Inflammatory macrophage treated with lipopolysaccharide for 4 hours (primary cell): ENCODE data around the gene TMEM17.

Experiments used
- DNase-seq: peaks from one replicate; pipeline ENCODE4 v3.0.0-alpha.2; 2020

Gene TMEM17

DNA sequence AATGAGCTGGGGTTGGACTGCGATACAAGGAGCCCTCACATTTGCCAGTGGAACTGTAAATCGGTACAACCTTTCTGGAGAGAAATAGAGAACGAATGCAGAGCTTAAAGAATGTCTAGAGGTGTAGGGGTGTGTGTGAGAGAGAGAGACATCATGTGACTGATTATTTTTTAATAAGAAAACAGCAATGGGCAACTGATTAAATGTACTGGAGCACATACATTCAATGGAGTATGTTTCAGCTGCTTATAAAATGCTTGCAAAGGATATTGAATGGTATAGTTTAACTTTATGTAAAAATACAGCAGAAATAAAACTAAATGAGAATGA, 391 bp upstream of the TMEM17 start:
- no peak for DNase-seq

GRCh38 chr2:62505109-62505749, 766 bp downstream of the TMEM17 start:
- DNase-seq, result no peak

- no peak for DNase-seq
Measured at GRCh38 chr2:62504657-62505056, 1.3 kb downstream of the TMEM17 start.

- no peak for DNase-seq
Measured at GRCh38 chr2:62501794-62502500, 4.0 kb downstream of the TMEM17 start.

DNA sequence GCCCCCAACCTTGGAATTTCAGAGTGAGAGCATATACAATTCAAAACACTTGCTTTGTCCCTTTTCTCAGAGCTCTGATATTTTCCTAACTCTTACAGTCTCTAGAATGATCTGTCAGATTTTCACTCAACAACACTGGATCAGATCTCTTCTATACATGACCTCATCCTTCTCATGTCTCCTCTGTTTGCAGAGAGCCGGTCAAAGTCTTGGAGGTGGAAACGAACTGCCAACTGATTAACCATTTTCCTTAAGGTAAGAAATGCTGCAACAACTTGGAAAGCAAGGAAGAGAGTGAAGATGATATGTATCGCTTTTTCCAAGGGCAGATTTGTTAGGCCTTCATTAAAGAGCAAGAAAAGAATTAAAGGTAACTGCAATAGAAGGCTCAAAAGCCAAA, 4.9 kb downstream of the TMEM17 start:
- no peak for DNase-seq

GRCh38 chr2:62499430-62500060, 6.5 kb downstream of the TMEM17 start:
- DNase-seq, result no peak

GRCh38 chr2:62498739-62499138, 7.3 kb downstream of the TMEM17 start:
- no peak for DNase-seq

DNA sequence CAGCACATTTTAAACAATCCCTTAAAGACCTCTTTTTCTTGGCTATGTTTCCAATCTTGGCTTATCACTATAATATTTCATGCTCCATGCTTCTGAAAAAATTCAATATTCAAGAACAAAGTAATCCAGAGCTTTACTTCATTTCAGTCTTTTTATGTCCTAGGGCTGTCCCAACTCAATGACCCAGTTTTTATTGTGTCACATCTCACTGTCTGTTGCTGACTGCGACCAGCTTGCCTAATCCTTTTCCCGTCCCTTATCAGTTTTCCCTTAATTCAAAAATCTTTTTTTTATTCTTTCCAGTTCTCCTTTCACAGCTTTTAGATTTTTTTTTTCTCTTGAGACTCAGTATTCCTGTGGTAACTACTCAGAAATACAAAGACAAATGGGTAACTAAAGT, 10.2 kb downstream of the TMEM17 start:
- no peak for DNase-seq

GRCh38 chr2:62492048-62492447, 13.9 kb downstream of the TMEM17 start:
- DNase-seq, result no peak

DNA sequence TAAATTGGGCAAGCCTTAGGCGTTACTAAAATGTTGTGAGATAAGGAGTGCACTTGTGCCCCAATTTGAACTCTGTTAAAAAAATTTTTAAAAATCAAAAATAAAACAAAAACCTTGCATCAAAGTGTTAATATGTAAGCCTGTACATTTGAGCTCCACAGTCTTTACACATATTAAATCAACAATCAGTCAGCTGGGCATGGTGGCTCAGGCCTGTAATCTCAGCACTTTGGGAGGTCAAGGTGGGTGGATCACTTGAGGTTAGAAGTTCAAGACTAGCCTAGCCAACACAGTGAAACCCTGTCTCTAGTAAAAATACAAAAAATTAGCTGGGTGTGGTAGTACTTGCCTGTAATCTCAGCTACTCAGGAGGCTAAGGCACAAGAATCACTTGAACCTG, 16.3 kb downstream of the TMEM17 start:
- no peak for DNase-seq

DNA sequence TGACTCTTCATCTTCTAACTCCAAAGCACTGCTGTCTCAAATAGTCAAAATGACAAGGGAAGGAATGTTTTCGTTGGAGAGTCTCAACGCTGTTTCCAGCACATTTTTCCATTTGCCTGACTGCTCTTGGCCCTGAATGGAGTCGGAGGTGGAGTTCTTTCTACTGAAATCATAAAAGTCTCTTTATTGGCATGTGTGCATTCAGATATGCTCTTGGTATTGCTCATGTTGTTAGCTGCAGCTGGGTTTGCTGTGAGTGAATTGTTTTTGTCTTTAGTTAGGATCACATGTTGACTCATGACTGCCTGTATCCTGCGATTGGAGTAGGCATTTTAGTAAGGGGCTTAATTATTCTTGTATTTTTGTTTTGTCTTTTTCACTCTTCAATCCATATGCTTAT, 16.8 kb downstream of the TMEM17 start:
- DNase-seq, result no peak

- no peak for DNase-seq
Measured at GRCh38 chr2:62486439-62486765, 19.6 kb downstream of the TMEM17 start.

DNA sequence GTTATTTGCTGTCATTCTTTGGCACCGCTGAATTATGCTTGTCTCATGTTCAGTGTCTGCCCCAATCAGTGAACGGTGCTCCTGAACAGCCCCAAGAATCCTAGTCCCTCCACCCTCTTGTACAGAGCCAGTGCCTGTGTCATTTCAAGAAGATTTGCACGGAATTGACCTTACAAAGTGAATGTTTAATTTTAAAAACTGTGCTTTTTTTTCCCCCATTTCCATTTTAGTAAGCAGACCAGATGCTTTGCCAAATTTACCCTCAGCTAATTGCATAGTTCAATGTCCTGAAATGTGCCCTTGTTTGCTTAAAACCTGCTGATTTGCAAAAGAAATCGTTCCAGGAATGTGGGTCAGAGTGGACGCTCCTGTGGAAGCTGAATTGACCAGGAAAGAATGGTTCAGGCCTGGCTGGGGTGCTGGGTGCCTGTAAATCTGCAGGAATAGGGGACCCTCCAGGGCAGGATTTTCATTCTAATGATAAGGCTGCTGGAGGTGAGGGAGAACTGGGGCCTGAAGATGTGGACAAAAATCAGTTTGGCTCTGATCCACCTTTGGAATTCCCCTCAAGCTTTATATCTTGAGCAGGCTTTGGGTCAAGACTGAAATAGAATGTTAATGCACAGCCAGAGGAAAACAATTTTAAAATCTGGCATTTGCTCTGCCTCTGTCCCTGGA, 20.1 kb downstream of the TMEM17 start:
- DNase-seq, result no peak

- no peak for DNase-seq
Measured at GRCh38 chr2:62482558-62483352, 23.2 kb downstream of the TMEM17 start.

GRCh38 chr2:62479917-62480316, 26.1 kb downstream of the TMEM17 start:
- DNase-seq, result no peak

DNA sequence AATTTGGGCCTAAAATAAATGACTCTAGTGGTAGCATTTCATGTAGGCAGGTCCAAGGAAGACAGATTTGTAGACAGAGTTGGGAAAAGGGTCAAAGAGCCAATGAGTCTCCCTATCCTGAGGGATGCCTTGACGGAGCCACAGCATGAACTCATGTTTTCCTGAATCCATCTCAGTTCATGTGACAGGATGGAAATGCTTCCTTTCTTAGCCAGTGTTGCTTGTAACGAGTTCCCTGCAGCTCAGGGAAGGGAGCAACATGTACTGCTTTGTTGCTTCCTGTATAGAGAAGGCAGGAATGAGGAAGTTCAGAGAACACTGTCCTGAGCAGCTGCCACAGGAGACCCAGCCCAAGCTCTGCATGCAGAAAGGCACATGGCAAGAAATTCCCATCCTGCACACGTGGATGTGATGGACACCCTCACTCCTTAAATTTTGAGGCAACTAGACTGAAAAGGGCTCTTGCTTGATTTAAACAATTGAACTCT, 27.9 kb downstream of the TMEM17 start:
- DNase-seq, result peak; percentile 16

DNA sequence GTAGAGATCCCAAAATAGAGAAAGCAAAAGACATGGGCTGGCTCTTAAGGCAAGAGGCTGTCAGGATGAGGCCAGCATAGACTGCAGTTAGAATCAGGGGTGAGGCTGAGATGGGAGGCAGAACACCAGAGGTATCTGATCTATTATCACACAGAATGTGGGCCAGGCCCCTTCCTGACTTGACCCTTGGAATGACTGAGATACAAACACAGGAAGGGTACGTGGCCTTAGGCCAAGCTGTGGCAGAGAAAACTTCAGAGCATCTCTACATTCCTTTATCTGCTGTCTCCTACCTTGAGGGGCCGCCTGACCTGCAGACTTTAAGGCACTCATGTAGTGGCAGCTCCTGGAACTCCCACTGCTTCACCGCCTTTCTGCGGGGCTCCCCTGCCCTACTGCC, 28.4 kb downstream of the TMEM17 start:
- no peak for DNase-seq

DNA sequence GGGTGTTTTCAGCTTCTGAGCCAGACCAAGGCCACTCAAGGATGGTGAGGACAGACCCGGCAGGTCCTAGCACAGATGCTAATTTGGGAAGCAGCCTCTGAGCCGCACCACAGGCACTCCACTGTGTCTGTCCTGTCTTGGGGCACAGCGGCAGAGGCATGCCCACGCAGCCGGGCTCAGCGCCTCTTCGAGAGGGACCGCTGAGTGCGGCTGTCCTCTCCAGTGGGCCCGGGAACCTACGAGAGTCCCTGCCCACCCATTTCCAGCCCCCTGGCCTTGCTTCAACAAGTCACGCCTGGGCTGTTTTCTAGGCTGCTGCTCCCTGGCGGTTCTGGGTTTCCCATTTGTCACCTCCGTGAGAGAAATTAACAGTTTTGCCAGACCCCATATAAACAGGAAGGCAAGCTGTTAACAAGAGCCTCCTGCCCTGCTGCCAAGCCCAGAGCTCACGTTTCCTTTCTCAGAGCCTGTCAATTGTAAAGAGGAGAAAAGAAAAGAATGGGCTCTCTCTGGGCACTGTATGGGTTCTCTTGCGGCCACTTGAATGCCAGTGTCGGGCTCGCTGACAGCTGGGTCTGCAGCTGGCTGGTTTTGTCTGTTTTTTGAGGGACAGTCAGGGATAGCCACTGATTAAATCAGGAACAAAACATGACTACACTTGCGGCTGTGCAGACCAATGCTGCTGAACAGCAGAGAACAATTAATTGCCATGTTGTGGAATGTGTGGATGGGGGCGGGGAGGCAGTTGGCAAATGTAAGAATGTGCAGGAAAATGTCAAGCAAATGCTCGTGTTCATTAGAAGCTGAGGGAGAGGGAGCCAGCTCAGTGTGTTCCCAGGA, 30.6 kb downstream of the TMEM17 start:
- DNase-seq, result no peak

- DNase-seq, result no peak
Measured at GRCh38 chr2:62474176-62474575, 31.8 kb downstream of the TMEM17 start.

DNA sequence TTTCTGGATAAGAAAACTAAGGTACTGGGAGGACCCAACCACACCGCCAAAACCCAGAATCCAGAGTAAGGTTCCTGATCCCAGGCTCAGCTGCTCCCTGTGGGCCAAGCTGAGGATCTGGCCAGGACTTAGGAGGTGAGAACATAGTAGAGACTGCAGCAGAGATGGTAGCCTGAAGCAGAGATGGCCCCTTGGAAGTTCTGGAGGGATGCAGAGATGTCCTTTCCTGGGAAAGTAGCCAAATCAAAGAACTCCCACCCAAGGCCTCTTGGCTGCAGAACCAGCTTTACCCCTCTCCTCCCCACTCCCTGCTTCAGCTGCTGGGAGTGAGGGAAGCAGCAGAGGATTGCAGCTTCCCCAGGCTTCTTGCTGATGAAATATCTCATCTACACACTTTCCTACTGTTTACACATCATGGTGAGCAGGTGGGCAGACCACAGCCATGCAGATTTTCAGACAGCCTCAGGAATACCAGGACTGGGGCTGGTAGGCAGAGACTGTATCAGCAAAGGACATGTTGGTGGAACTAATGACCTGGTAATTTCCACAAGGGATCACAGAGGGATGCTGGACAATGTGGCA, 32.7 kb downstream of the TMEM17 start:
- no peak for DNase-seq

DNA sequence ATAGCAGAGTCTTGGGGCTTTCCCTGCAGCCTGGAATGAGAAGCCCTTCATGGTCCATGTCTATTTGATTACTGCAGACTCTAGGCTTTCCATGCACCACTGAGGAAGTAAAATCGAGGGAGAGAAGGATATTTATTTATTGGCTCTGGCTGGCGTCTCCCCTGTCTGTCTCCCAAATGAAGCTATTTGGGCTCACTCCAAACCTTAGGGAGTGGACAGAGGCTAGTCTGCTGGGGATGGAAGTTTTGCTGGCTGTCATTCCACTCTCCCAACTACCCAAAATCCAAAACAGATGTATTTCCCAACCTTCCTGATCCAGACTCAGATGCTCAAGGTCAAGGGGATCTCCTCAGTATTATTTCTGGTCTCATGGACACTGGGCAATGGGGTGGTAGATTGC, 33.7 kb downstream of the TMEM17 start:
- no peak for DNase-seq

DNA sequence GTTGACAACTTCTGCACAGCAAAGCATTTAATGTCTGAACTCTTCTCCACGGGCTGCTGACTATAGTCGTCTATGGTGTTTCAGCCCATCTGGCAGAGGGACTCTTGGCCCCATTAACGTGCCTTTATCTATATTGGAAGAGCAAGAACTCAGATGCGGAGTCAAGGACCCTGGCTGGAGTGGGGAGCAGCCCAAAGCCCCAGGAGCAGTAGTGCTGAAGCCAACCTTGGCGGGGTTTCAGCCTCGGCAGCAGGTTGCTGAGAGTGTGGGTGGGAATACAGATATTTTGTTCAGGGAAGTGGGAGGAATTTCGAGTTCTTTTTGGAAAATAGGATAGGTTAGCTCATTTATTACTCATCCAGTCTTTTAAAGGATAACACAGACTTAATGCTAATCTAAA, 34.2 kb downstream of the TMEM17 start:
- DNase-seq, result no peak
